Ovary (tissue), 9 donors: Measurements from ENCODE around the gene KIF6. TPM values are rescaled to one million over a fixed set of nuclear protein-coding genes. Genes with fewer than 3 reads are reported as not detected.

Source experiments
- DNase-seq, 5 donors: peaks; one replicate each; pipeline ENCODE4 v3.0.0-alpha.2; 2019 to 2020
- H3K27ac ChIP-seq, 2 donors: fragments of 200-600 bp; one replicate each; pipeline versions ENCODE4 v1.5.1 to v1.8.0; 2019 to 2022
- H3K27me3 ChIP-seq: fragments of 200-600 bp; one replicate; pipeline ENCODE4 v1.8.0; 2022
- H3K36me3 ChIP-seq: fragments of 200-600 bp; sonication (generic); one replicate; pipeline ENCODE4 v1.5.1; 2019
- H3K4me1 ChIP-seq: one replicate; pipeline ENCODE4 v1.8.1; 2013; ENCODE audit warnings: mild to moderate bottlenecking, moderate library complexity; ENCODE audit not compliant: insufficient read depth
- H3K4me3 ChIP-seq: fragments of 200-600 bp; sonication (generic); one replicate; pipeline ENCODE4 v1.5.1; 2017
- H3K9me3 ChIP-seq, 2 donors: fragments of 200-600 bp in 1 of 2; sonication (generic) in 1 of 2; one replicate each; pipeline versions ENCODE4 v1.5.1 to v1.8.1; 2013 to 2019; ENCODE audit warnings: mild to moderate bottlenecking in 1 of 2, moderate library complexity in 1 of 2
- EP300 ChIP-seq: sonication (generic); formaldehyde crosslinking; IDR thresholded peaks from one replicate; pipeline ENCODE4 v1.6.1; 2017; ENCODE audit warnings: antibody characterized with exemption
- POLR2A ChIP-seq: fragments of 450-650 bp; IDR thresholded peaks from one replicate; pipeline ENCODE4 v1.6.1; 2017; ENCODE audit warnings: antibody characterized with exemption, mild to moderate bottlenecking, moderate library complexity
- WGBS, 3 donors: extraction: QIAGEN DNeasy Blood & Tissue Kit in 1 of 3; methylation state at CpG; one replicate each; pipeline versions ENCODE4 v1.1.5 to v1.1.7; 2013 to 2017; 5-methylcytosine and 5-hydroxymethylcytosine counted together
- intact Hi-C, 4 donors: fragments of 100-400 bp; cut with DNase I; formaldehyde crosslinking; loops; one replicate each; pipeline versions ENCODE4 v1.11.0 to v1.15.1; 2022 to 2023
- polyA plus RNA-seq, 2 donors: library from polyadenylated mRNA; stranded (reverse); fragments of 200-250 nt in 1 of 2; fragments of 350-450 nt in 1 of 2; fragmentation: Illumina TruSeq in 1 of 2; extraction: RNeasy Lipid Tissue Mini Kit (QIAGEN cat#74804) in 1 of 2; gene quantifications; one replicate each; pipeline ENCODE4 v1.2.3, GENCODE V29; 2013 to 2014
- total RNA-seq, 7 donors: library from RNA; depleted of rRNA in 2 of 7; stranded (reverse); fragments of >200 nt in 2 of 7; fragmentation: NEBNext Ultra II Directional in 3 of 7; extraction: Animal tissue kit (Norgen Biotek cat#: 25700) in 3 of 7; gene quantifications; one replicate each; pipeline versions ENCODE4 v1.1.0 to v1.2.4, GENCODE V29; 2016 to 2023
- TF ChIP-seq, protein P1 (sequence below), 3 donors: fragments of 450-650 bp in 2 of 3; fragments of 200-600 bp in 1 of 3; IDR thresholded peaks; one replicate each; pipeline versions ENCODE4 v1.5.1 to v1.8.0; 2016 to 2022; ENCODE audit warnings: antibody characterized with exemption in 3 of 3, mild to moderate bottlenecking in 1 of 3
- donor health status: DM: no; HTN: no; CAD: no; lungs with moderate emphysema.
- donor health status: DM: no; HTN: no; CAD: no.
- donor health status: Bipolar disorder and iron deficiency.
- donor health status: DM: yes; HTN: yes; CAD: no.
- donor health status: DM: no; HTN: no; CAD: no.
- donor health status: DM: yes; HTN: yes; CAD: no.

The KIF6 gene
- total and polyA plus RNA-seq, 9 donors, result 0.12 to 2.1 (median 0.82) TPM

DNA sequence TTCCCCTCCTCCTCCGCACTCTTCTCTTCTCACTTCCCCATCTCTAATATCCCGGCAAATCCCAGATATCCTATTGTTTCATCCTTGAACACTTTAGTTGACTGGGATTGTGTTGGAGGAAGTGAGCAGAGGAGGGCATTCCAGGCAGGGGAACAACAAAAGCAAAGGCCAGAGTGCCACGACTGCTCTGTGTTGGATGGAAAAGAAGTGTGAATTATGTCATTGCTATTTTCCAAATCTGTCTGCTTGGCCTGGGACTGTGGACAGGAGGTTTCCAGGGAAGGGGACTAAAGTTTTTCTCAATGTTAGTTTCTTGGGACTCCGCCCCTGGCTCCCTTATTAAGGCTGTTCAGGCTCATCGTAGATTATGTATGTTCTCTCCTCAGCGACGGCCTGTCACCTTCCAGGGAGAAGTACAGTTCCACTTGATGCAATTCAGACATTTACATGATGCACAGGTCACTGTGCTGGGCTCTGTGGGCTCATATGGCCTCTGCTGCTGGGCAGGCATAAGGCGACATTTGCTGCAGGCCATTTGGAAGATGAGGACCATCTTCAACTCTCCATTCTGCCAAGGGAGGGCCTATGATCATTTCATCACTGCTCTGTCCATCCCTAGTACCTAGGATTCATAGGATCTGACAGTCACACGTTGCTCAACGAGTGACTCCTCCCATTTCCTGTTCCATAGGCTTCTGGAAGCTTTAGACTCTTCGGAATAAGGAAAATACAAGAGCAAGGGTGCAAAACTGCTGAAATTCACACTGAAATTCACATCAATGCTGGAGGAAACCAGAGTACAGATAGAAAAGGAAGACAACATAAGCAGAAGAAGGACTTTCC is 303.6 kb downstream of the KIF6 start:
- 85 to 86% (median 86%) methylated on average over 11 of the region's 11 CpGs for WGBS, 3 donors
- intact Hi-C loops, result no loop called here

DNA sequence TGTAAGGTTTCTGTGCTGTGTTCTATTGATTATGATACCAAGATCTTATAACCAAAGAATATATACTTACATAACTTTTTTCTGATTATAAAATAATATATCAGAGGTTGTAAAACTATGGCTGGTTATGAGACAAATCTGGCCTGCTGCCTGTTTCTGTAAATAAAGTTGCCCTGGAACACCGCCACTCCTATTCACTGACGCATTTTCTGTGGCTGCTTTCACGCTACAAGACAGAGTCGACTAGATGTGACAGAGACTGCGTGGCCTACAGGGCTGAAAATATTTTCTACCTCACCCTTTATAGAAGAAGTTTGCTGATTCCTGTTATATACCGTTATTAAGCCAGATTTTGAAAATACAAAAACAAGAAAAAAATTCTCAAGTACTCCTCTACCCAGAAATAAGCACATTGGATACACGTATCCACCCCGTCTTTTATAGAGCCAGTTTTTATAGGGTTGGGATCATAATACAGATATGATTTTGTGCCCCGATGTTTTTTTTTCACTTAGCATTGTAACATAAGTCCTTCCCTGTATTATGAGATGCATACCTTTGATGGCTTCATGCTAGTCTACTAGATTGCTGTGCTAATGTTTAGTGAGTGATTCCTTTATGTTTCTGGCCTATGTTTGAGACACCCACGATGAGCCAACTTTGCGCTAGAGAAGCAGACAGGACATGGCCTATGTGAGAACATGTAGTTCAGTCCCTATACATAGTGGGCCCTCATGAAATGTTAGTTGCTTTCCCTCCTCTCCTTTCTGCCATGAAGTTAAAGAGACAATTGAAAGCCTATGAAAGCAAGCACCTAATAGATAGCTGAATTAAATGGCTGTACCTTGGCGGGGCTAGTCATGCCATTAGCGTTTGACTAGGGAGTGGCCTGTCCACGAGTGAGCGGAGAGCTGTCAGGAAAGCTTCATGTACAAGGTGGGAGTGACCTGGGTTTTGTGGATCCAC is 304.6 kb downstream of the KIF6 start:
- TF ChIP-seq POLR2A, result no peak
- TF ChIP-seq EP300, result no peak
- TF ChIP-seq, protein P1, sequence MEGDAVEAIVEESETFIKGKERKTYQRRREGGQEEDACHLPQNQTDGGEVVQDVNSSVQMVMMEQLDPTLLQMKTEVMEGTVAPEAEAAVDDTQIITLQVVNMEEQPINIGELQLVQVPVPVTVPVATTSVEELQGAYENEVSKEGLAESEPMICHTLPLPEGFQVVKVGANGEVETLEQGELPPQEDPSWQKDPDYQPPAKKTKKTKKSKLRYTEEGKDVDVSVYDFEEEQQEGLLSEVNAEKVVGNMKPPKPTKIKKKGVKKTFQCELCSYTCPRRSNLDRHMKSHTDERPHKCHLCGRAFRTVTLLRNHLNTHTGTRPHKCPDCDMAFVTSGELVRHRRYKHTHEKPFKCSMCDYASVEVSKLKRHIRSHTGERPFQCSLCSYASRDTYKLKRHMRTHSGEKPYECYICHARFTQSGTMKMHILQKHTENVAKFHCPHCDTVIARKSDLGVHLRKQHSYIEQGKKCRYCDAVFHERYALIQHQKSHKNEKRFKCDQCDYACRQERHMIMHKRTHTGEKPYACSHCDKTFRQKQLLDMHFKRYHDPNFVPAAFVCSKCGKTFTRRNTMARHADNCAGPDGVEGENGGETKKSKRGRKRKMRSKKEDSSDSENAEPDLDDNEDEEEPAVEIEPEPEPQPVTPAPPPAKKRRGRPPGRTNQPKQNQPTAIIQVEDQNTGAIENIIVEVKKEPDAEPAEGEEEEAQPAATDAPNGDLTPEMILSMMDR (IDR thresholded peaks at IDR 0.05), result no peak
- Histone ChIP-seq H3K9me3 (no peaks in the 10 kb centered on the region), H3K4me1 (no peaks in the 10 kb centered on the region), H3K27ac (no peak overlapping the region), H3K27me3 (no peaks in the 10 kb centered on the region), H3K4me3 (no peak overlapping the region), H3K36me3 (no peaks in the 10 kb centered on the region)
- WGBS, 3 donors, result 88 to 92% (median 90%) methylated on average over 15 of the region's 15 CpGs
- DNase-seq, result no peak
- intact Hi-C loops, result no loop called here

More for the DNA sequence above, 303.6 kb downstream of the KIF6 start:
- Histone ChIP-seq H3K4me3 (no peak overlapping the region), H3K27ac (no peak overlapping the region), H3K9me3 (no peaks in the 10 kb centered on the region), H3K27me3 (no peaks in the 10 kb centered on the region), H3K4me1 (no peaks in the 10 kb centered on the region), H3K36me3 (no peaks in the 10 kb centered on the region)
- no peak for DNase-seq
- TF ChIP-seq, protein P1 (IDR thresholded peaks at IDR 0.05), result no peak
- no peak for TF ChIP-seq POLR2A
- TF ChIP-seq EP300, result no peak

DNA sequence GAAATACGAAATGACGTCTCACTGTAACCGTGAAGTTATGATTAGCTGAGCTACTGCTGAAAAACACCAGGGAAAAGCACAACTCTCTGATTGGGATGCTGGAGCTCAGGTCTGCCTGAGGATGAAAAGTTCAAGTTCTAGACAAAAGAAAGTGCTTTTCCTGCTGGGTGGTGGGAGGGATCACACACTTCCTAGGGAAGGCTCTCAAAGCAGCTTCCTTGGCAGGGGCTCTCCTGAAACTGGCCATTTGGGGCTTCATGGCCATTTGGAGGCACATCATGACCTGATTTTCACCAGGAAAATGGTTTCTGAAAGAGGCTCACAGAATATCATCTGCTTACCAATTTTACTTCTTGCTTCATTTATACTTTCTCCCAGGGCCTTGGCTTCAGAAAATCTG is 305.6 kb downstream of the KIF6 start:
- Histone ChIP-seq H3K27me3 (no peaks in the 10 kb centered on the region), H3K9me3 (no peaks in the 10 kb centered on the region), H3K36me3 (no peaks in the 10 kb centered on the region), H3K27ac (no peak overlapping the region), H3K4me1 (no peaks in the 10 kb centered on the region), H3K4me3 (no peak overlapping the region)
- TF ChIP-seq, protein P1 (IDR thresholded peaks at IDR 0.05), result no peak
- TF ChIP-seq EP300, result no peak
- 83 to 85% (median 84%) methylated on average over 3 of the region's 3 CpGs for WGBS, 3 donors
- intact Hi-C loops, result no loop called here
- DNase-seq, result no peak

DNA sequence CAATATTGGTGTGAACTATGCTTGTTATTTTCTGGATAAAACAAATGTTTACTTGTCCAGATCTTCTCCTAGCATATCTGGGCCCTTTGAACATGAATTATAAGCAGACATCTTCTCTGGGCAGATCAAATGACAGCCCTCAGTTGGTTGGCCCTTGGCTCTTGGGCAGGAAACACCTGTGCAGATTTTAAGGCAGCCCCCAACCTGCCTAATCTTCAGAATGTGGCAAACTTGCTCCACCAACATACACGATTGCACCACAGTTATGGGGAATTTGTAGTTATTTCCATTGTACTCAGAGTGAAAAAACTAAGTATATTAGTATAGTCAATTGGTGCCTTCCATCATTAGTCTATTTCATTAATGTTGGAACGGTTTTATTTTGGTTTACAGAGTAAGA is 307.8 kb downstream of the KIF6 start:
- Histone ChIP-seq H3K4me1 (no peaks in the 10 kb centered on the region), H3K9me3 (no peaks in the 10 kb centered on the region), H3K27me3 (no peaks in the 10 kb centered on the region), H3K36me3 (no peaks in the 10 kb centered on the region), H3K4me3 (no peak overlapping the region), H3K27ac (no peak overlapping the region)
- TF ChIP-seq, protein P1 (IDR thresholded peaks at IDR 0.05), result no peak
- no peak for TF ChIP-seq EP300
- TF ChIP-seq POLR2A, result no peak
- DNase-seq, result no peak
- WGBS, 3 donors, result 61 to 75% (median 69%) methylated on average over 2 of the region's 2 CpGs
- intact Hi-C loops, result no loop called here
